PC-9 (cell line): Measurements from ENCODE around the gene KCNAB2.

Source experiments
- CTCF ChIP-seq: fragments of 200-600 bp; sonication (generic); conservative IDR thresholded peaks from 2 replicates; pipeline ENCODE4 v1.6.1; 2017; ENCODE audit warnings: mixed run types, antibody characterized with exemption, mild to moderate bottlenecking, moderate library complexity
- EZH2 ChIP-seq: fragments of 200-600 bp; sonication (generic); IDR thresholded peaks from 2 replicates; pipeline ENCODE4 v1.8.0; 2017; ENCODE audit warnings: antibody characterized with exemption, low read depth

GRCh38 chr1:6057170-6057845 lies 11.6 kb downstream of the KCNAB2 start:
- TF ChIP-seq EZH2 = no peak
- TF ChIP-seq CTCF = no peak
